H1 (cell line): ENCODE data around the gene FARP2. TPM values are rescaled to one million over a fixed set of nuclear protein-coding genes. Genes with fewer than 3 reads are reported as not detected.

ENCODE experiments used
- CTCF ChIA-PET: fragments of 300-600 bp; sonication (Branson Sonifier 250); formaldehyde crosslinking; loops from one replicate; lab custom pipeline; 2021; ENCODE audit not compliant: partially characterized antibody; lab: Charles Lee
- POLR2A ChIA-PET: fragments of 300-600 bp; sonication (Branson Sonifier 250); formaldehyde crosslinking; loops from one replicate; lab custom pipeline; 2021; ENCODE audit warnings: inconsistent platforms; ENCODE audit not compliant: partially characterized antibody; lab: Charles Lee
- DNase-seq, 2 experiments: peaks; one replicate each; pipeline versions ENCODE4 v3.0.0 to v3.0.0-alpha.2; 2010 to 2022; ENCODE audit warnings: low spot score in 2 of 2, low read depth in 1 of 2, mixed read lengths in 1 of 2
- FAIRE-seq: peaks from 2 replicates; lab custom pipeline; 2011; peaks lifted over from hg19 to GRCh38; lab: Jason Lieb, UNC
- H2AFZ ChIP-seq: 2 replicates; pipeline ENCODE4 v1.8.1; 2012; ENCODE audit warnings: low read length, inconsistent platforms
- H2AK5ac ChIP-seq: 2 replicates; pipeline ENCODE4 v1.6.1; 2013; ENCODE audit warnings: low read depth, low read length
- H2BK120ac ChIP-seq: replicated peaks from 2 replicates; pipeline ENCODE3; 2013; ENCODE audit warnings: low read depth, low read length, inconsistent platforms
- H2BK12ac ChIP-seq: 2 replicates; pipeline ENCODE4 v1.6.1; 2013; ENCODE audit warnings: low read depth, low read length
- H2BK15ac ChIP-seq: 2 replicates; pipeline ENCODE4 v1.6.1; 2013; ENCODE audit warnings: low read length
- H2BK20ac ChIP-seq: 2 replicates; pipeline ENCODE4 v1.6.1; 2013; ENCODE audit warnings: low read length
- H2BK5ac ChIP-seq: 2 replicates; pipeline ENCODE4 v1.6.1; 2013; ENCODE audit warnings: low read depth, low read length
- H3K14ac ChIP-seq: 2 replicates; pipeline ENCODE4 v1.6.1; 2013; ENCODE audit warnings: inconsistent platforms; ENCODE audit not compliant: insufficient read length
- H3K18ac ChIP-seq: 2 replicates; pipeline ENCODE4 v1.6.1; 2013; ENCODE audit warnings: low read length; ENCODE audit errors: extremely low read depth
- H3K23ac ChIP-seq: 2 replicates; pipeline ENCODE4 v1.6.1; 2013; ENCODE audit warnings: inconsistent platforms; ENCODE audit not compliant: insufficient read length
- H3K23me2 ChIP-seq: 2 replicates; pipeline ENCODE4 v1.6.1; 2013; ENCODE audit warnings: low read depth, low read length
- H3K27ac ChIP-seq: 2 replicates; pipeline ENCODE4 v1.6.1; 2011; ENCODE audit warnings: low read depth, low read length, inconsistent platforms
- H3K27me3 ChIP-seq, 4 experiments: replicated peaks in 1 of 4; 1 replicate in 1 of 4; 2 replicates in 3 of 4; pipeline versions ENCODE4 v1.6.1 to v1.8.1; 2011 to 2013; ENCODE audit warnings: low read length in 3 of 4, mild to moderate bottlenecking in 3 of 4, inconsistent platforms in 2 of 4, mixed read lengths in 2 of 4, moderate library complexity in 1 of 4; ENCODE audit not compliant: control insufficient read depth in 3 of 4, insufficient read depth in 3 of 4; ENCODE audit errors: extremely low read depth in 1 of 4
- H3K36me3 ChIP-seq, 4 experiments: 2 replicates each; pipeline versions ENCODE4 v1.6.1 to v1.8.1; 2011 to 2013; ENCODE audit warnings: mild to moderate bottlenecking in 4 of 4, low read length in 3 of 4, moderate library complexity in 2 of 4, control low read depth in 1 of 4, inconsistent platforms in 1 of 4; ENCODE audit not compliant: insufficient read depth in 4 of 4, control insufficient read depth in 2 of 4
- H3K4ac ChIP-seq: replicated peaks from 2 replicates; pipeline ENCODE3; 2013; ENCODE audit warnings: low read length, low read depth, mixed read lengths, inconsistent platforms; ENCODE audit not compliant: insufficient read length
- H3K4me1 ChIP-seq, 4 experiments: replicated peaks in 1 of 4; 1 replicate in 1 of 4; 2 replicates in 3 of 4; pipeline versions ENCODE4 v1.6.1 to v1.8.1; 2011 to 2013; ENCODE audit warnings: low read length in 3 of 4, inconsistent platforms in 2 of 4, mixed read lengths in 1 of 4; ENCODE audit not compliant: insufficient read depth in 4 of 4, control insufficient read depth in 3 of 4
- H3K4me2 ChIP-seq, 2 experiments: 2 replicates each; pipeline versions ENCODE4 v1.6.1 to v1.8.1; 2011 to 2013; ENCODE audit warnings: low read depth in 2 of 2, low read length in 2 of 2, control low read depth in 1 of 2, inconsistent platforms in 1 of 2, mild to moderate bottlenecking in 1 of 2; ENCODE audit not compliant: insufficient read depth in 1 of 2
- H3K4me3 ChIP-seq, 4 experiments: fragments of 200-600, 300-600 bp in 1 of 4; sonication (generic), shearing (Covaris generic), sonication (Bioruptor Twin) in 1 of 4; 2 replicates each; pipeline versions ENCODE4 v1.5.1 to v1.8.1; 2011 to 2016; ENCODE audit warnings: low read length in 4 of 4, low read depth in 3 of 4, control low read depth in 2 of 4, inconsistent platforms in 2 of 4, mild to moderate bottlenecking in 2 of 4, mixed read lengths in 1 of 4, moderate library complexity in 1 of 4; ENCODE audit not compliant: insufficient read depth in 2 of 4; ENCODE audit errors: extremely low read depth in 1 of 4
- H3K56ac ChIP-seq: replicated peaks from 2 replicates; pipeline ENCODE3; 2013; ENCODE audit warnings: low read depth, mild to moderate bottlenecking, mixed read lengths, low read length, inconsistent platforms; ENCODE audit not compliant: insufficient read length
- H3K79me1 ChIP-seq: 2 replicates; pipeline ENCODE4 v1.6.1; 2013; ENCODE audit warnings: low read depth, low read length, control low read depth
- H3K79me2 ChIP-seq, 2 experiments: 2 replicates each; pipeline versions ENCODE4 v1.6.1 to v1.8.1; 2012 to 2013; ENCODE audit warnings: low read length in 2 of 2, mild to moderate bottlenecking in 2 of 2, inconsistent platforms in 1 of 2; ENCODE audit not compliant: insufficient read depth in 2 of 2, control insufficient read depth in 1 of 2
- H3K9ac ChIP-seq, 4 experiments: replicated peaks in 1 of 4; 1 replicate in 1 of 4; 2 replicates in 3 of 4; pipeline versions ENCODE4 v1.6.1 to v1.8.1; 2011 to 2013; ENCODE audit warnings: low read depth in 3 of 4, low read length in 3 of 4, control low read depth in 2 of 4, mild to moderate bottlenecking in 2 of 4, moderate library complexity in 2 of 4, inconsistent platforms in 1 of 4; ENCODE audit errors: extremely low read depth in 1 of 4
- H3K9me3 ChIP-seq, 2 experiments: 2 replicates each; pipeline versions ENCODE4 v1.6.1 to v1.8.1; 2012 to 2013; ENCODE audit warnings: mild to moderate bottlenecking in 2 of 2, moderate library complexity in 2 of 2, control low read depth in 1 of 2, inconsistent platforms in 1 of 2, low read depth in 1 of 2, low read length in 1 of 2, mixed read lengths in 1 of 2; ENCODE audit not compliant: insufficient read depth in 2 of 2
- H4K20me1 ChIP-seq, 2 experiments: replicated peaks in 1 of 2; 2 replicates each; pipeline versions ENCODE3 to v1.8.1; 2011 to 2013; ENCODE audit warnings: inconsistent platforms in 2 of 2, low read length in 2 of 2, mild to moderate bottlenecking in 1 of 2; ENCODE audit not compliant: insufficient read depth in 2 of 2, control insufficient read depth in 1 of 2
- H4K5ac ChIP-seq: 2 replicates; pipeline ENCODE4 v1.6.1; 2013; ENCODE audit warnings: low read length, low read depth, mixed read lengths, inconsistent platforms; ENCODE audit not compliant: insufficient read length
- H4K8ac ChIP-seq: 2 replicates; pipeline ENCODE4 v1.8.0; 2013; ENCODE audit warnings: mild to moderate bottlenecking, moderate library complexity, low read length, inconsistent platforms; ENCODE audit not compliant: insufficient read depth; ENCODE audit errors: extremely low read depth
- H4K91ac ChIP-seq: replicated peaks from 2 replicates; pipeline ENCODE3; 2013; ENCODE audit warnings: low read length, mixed read lengths, inconsistent platforms; ENCODE audit not compliant: insufficient read length
- HDAC2 ChIP-seq, 2 experiments: fragments of 300-600 bp in 1 of 2; sonication (generic) in 1 of 2; IDR thresholded peaks; 2 replicates each; pipeline ENCODE4 v1.6.1; 2011 to 2012; ENCODE audit warnings: low read depth in 2 of 2, low read length in 2 of 2, mild to moderate bottlenecking in 2 of 2, moderate library complexity in 2 of 2, borderline replicate concordance in 1 of 2, inconsistent platforms in 1 of 2
- KDM1A ChIP-seq: fragments of 200-600, 300-600 bp; sonication (generic); IDR thresholded peaks from 2 replicates; pipeline ENCODE4 v1.7.1; 2016; ENCODE audit warnings: mild to moderate bottlenecking, low read length, borderline replicate concordance
- POLR2A ChIP-seq, 2 experiments: IDR thresholded peaks; 1 replicate in 1 of 2; 2 replicates in 1 of 2; pipeline ENCODE4 v1.6.1; 2011; ENCODE audit warnings: low read depth in 2 of 2, low read length in 2 of 2, mild to moderate bottlenecking in 2 of 2; ENCODE audit errors: control extremely low read depth in 1 of 2
- POLR2AphosphoS5 ChIP-seq: IDR thresholded peaks from 2 replicates; pipeline ENCODE4 v1.6.1; 2011; ENCODE audit warnings: low read depth, low read length
- RAD21 ChIP-seq, 2 experiments: IDR thresholded peaks in 1 of 2; conservative IDR thresholded peaks in 1 of 2; 2 replicates each; pipeline ENCODE4 v1.6.1; 2011; ENCODE audit warnings: low read depth in 2 of 2, low read length in 2 of 2, improper control_type of control experiment in 1 of 2, inconsistent platforms in 1 of 2, mild to moderate bottlenecking in 1 of 2, moderate library complexity in 1 of 2
- SAP30 ChIP-seq: fragments of 300-600 bp; sonication (generic); IDR thresholded peaks from 2 replicates; pipeline ENCODE4 v1.7.1; 2012; ENCODE audit warnings: low read length, moderate library complexity, mild to moderate bottlenecking, inconsistent platforms; ENCODE audit not compliant: insufficient read depth, insufficient replicate concordance
- SIX5 ChIP-seq: IDR thresholded peaks from 2 replicates; pipeline ENCODE4 v1.6.1; 2011; ENCODE audit warnings: mild to moderate bottlenecking, low read depth, low read length
- TCF12 ChIP-seq: IDR thresholded peaks from 2 replicates; pipeline ENCODE4 v1.6.1; 2011; ENCODE audit warnings: low read depth, mild to moderate bottlenecking, low read length
- WGBS, 2 experiments: shearing (Covaris generic) in 1 of 2; methylation state at CpG; one replicate each; pipeline versions ENCODE4 v1.1.6 to v1.1.7; 2013 to 2015; ENCODE audit warnings: low lambda C conversion rate in 2 of 2, mixed read lengths in 2 of 2, inconsistent platforms in 1 of 2, low coverage in 1 of 2, missing lambda C conversion rate in 1 of 2; ENCODE audit not compliant: insufficient replicate concordance in 2 of 2, insufficient coverage in 1 of 2, insufficient read length in 1 of 2; ENCODE audit errors: extremely low coverage in 1 of 2, missing lambda C conversion rate in 1 of 2; 5-methylcytosine and 5-hydroxymethylcytosine counted together
- polyA plus RNA-seq, 7 experiments: library from polyadenylated mRNA; depleted of rRNA in 3 of 7; stranded (reverse) in 5 of 7; unstranded in 2 of 7; fragments of >200 nt in 5 of 7; fragments of 200-250 nt in 2 of 7; gene quantifications; 1 replicate in 5 of 7; 2 replicates in 1 of 7; 4 replicates in 1 of 7; pipeline versions ENCODE4 v1.2.1 to v1.2.3, GENCODE V29; 2011 to 2013; ENCODE audit warnings: missing spikeins in 2 of 7, mixed read lengths in 2 of 7
- total RNA-seq: library from RNA; stranded (reverse); fragmentation: NEBNext Ultra II Directional; extraction: Animal tissue kit (Norgen Biotek cat#: 25700); gene quantifications from 2 replicates; pipeline ENCODE4 v1.2.1, GENCODE V29; 2021
- TF ChIP-seq, protein P1 (sequence below), 3 experiments: IDR thresholded peaks; 1 replicate in 2 of 3; 2 replicates in 1 of 3; pipeline versions ENCODE4 v1.5.1 to v1.6.1; 2011; ENCODE audit warnings: low read length in 3 of 3, mild to moderate bottlenecking in 3 of 3, inconsistent platforms in 2 of 3, low read depth in 1 of 3, moderate library complexity in 1 of 3; ENCODE audit not compliant: insufficient read depth in 1 of 3; ENCODE audit errors: control extremely low read depth in 1 of 3

FARP2 gene
- total and polyA plus RNA-seq, 2 of the 8 experiments (the other 6 are each of a cell fraction or from before 2014, with no cell fraction given) = 12.4 to 33.4 TPM

- no peak overlapping the region for H4K8ac ChIP-seq
- WGBS, 2 experiments = 91% methylated on average over 10 of the region's 10 CpGs; no CpG with 5 or more reads in 1 of the 2 experiments
- ChIA-PET POLR2A (interaction anchor here (1.2 to 1.8 kb wide), 2 partner anchors 14 to 16 kb away, joined by 3 to 4 read pairs; no protein-coding TSS in a partner anchor), CTCF (interaction anchor here (0.6 to 0.7 kb wide), 3 partner anchors 33 to 252 kb away, joined by 3 to 5 read pairs (median 3); no protein-coding TSS in a partner anchor)
- H3K27me3 ChIP-seq = no peaks in the 10 kb centered on the region
- H3K9ac ChIP-seq = no peak overlapping the region
- H3K9me3 ChIP-seq = no peaks in the 10 kb centered on the region
- no peaks in the 10 kb centered on the region for H3K79me1 ChIP-seq
- no peak overlapping the region for H3K56ac ChIP-seq
- H2AFZ ChIP-seq = no peak overlapping the region
- DNase-seq = no peak
- H3K36me3 ChIP-seq = no peaks in the 10 kb centered on the region
- 0 out of 7 replicates have a peak, but pooled peaks cover 0 to 4% (median 0%) of the 10 kb centered on the region in 4 experiments for H3K4me1 ChIP-seq
- H3K23me2 ChIP-seq = no peaks in the 10 kb centered on the region
- H4K20me1 ChIP-seq = no peaks in the 10 kb centered on the region
- no peak overlapping the region for H3K4ac ChIP-seq
- no peak overlapping the region for H3K4me2 ChIP-seq
- H2BK12ac ChIP-seq = no peak overlapping the region
- no peak overlapping the region for H2BK120ac ChIP-seq
- no peak overlapping the region for H3K27ac ChIP-seq
- H3K18ac ChIP-seq = no peak overlapping the region
- no peak overlapping the region for H3K23ac ChIP-seq
- H3K4me3 ChIP-seq = no peak overlapping the region
- no peak overlapping the region for H2BK5ac ChIP-seq
- no peak for FAIRE-seq
- H4K5ac ChIP-seq = no peak overlapping the region
- no peak overlapping the region for H3K14ac ChIP-seq
- no peak overlapping the region for H4K91ac ChIP-seq
- H2BK15ac ChIP-seq = no peak overlapping the region
- H3K79me2 ChIP-seq = no peaks in the 10 kb centered on the region
- H2BK20ac ChIP-seq = no peak overlapping the region
- H2AK5ac ChIP-seq = no peak overlapping the region
- no peak for TF ChIP-seq SIX5
- no peak for TF ChIP-seq HDAC2 (IDR thresholded peaks at IDR 0.05; ENCODE audit: borderline replicate concordance in 1 of 2, low read depth in 2 of 2, low read length in 2 of 2)
- no peak for TF ChIP-seq SAP30
- TF ChIP-seq, protein P1, sequence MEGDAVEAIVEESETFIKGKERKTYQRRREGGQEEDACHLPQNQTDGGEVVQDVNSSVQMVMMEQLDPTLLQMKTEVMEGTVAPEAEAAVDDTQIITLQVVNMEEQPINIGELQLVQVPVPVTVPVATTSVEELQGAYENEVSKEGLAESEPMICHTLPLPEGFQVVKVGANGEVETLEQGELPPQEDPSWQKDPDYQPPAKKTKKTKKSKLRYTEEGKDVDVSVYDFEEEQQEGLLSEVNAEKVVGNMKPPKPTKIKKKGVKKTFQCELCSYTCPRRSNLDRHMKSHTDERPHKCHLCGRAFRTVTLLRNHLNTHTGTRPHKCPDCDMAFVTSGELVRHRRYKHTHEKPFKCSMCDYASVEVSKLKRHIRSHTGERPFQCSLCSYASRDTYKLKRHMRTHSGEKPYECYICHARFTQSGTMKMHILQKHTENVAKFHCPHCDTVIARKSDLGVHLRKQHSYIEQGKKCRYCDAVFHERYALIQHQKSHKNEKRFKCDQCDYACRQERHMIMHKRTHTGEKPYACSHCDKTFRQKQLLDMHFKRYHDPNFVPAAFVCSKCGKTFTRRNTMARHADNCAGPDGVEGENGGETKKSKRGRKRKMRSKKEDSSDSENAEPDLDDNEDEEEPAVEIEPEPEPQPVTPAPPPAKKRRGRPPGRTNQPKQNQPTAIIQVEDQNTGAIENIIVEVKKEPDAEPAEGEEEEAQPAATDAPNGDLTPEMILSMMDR (IDR thresholded peaks at IDR 0.05; ENCODE audit: control extremely low read depth in 1 of 3, insufficient read depth in 1 of 3, low read depth in 1 of 3, low read length in 3 of 3) = no peak
- no peak for TF ChIP-seq KDM1A
- no peak for TF ChIP-seq POLR2A (IDR thresholded peaks at IDR 0.05; ENCODE audit: control extremely low read depth in 1 of 2, low read depth in 2 of 2, low read length in 2 of 2)
- no peak for TF ChIP-seq POLR2AphosphoS5
- no peak for TF ChIP-seq RAD21 (IDR thresholded peaks at IDR 0.05 in 1 of 2, conservative IDR thresholded peaks at IDR 0.05 in 1 of 2; ENCODE audit: low read depth in 2 of 2, low read length in 2 of 2)
- no peak for TF ChIP-seq TCF12
These were observed 95.9 kb downstream of the FARP2 start for GRCh38 chr2:241451840-241452506.
